GM12892 (cell line): ENCODE measurements around the gene TES.
A peak's percentile ranks its signal among the peaks of the same experiment; 100 is the strongest.

Source experiments
- DNase-seq: peaks from one replicate; pipeline ENCODE4 v3.0.0; 2011; ENCODE audit not compliant: insufficient read length
- FAIRE-seq: peaks from 2 replicates; lab custom pipeline; 2011; peaks lifted over from hg19 to GRCh38; lab: Jason Lieb, UNC
- POLR2A ChIP-seq: IDR thresholded peaks from 2 replicates; pipeline ENCODE4 v1.6.1; 2011; ENCODE audit warnings: low read depth, low read length, control low read depth
- POLR2AphosphoS5 ChIP-seq: IDR thresholded peaks from 2 replicates; pipeline ENCODE4 v1.6.1; 2011; ENCODE audit warnings: low read depth, low read length, control low read depth
- TAF1 ChIP-seq: IDR thresholded peaks from 2 replicates; pipeline ENCODE4 v1.6.1; 2011; ENCODE audit warnings: low read depth, mild to moderate bottlenecking, control low read depth, low read length, borderline replicate concordance

The TES gene

DNA sequence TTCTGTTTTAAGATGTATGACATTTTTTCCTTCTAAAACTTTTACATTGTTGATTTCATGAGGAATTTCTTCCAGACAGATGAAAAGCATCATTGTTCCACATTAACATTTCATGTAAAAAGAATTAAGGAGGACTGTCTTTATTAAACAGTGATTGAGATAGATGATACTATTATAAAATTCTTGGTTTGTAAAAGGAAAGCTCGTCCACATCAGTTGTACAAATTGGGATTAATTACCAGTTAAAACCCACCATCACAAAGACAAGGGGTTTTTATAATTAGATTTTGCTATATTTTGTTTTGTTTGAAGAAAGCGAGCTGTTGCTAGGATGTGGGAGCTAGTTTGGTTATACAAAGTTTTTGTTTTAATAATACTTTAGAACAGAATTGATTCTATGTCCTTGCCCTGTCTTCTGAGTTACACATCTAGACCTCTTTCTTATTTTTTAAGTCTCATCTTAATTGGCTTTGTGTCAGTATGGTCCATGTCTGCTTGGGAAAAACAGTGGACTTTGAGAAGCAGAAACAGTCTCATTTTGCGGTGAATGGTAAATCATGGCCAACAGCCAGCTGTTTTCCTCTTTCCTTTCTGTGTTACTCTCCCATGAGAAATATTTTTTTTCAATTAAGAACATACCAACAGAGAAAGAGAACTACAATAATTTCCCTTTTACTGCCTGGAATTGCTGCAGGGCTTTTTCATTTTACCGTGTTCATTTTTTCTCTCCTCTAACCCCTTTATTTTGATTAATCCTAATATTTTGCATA, 3.2 kb downstream of the TES start:
- FAIRE-seq (no peak), DNase-seq (no peak)
- no peak for TF ChIP-seq TAF1

- no peak for DNase-seq
- no peak for FAIRE-seq
- TF ChIP-seq POLR2A = no peak
- TF ChIP-seq TAF1 = no peak
- TF ChIP-seq POLR2AphosphoS5 = no peak
Measured at GRCh38 chr7:116214921-116215320, 4.6 kb downstream of the TES start.

GRCh38 chr7:116215551-116215950, 5.2 kb downstream of the TES start:
- FAIRE-seq (no peak), DNase-seq (no peak)
- no peak for TF ChIP-seq POLR2A

DNA sequence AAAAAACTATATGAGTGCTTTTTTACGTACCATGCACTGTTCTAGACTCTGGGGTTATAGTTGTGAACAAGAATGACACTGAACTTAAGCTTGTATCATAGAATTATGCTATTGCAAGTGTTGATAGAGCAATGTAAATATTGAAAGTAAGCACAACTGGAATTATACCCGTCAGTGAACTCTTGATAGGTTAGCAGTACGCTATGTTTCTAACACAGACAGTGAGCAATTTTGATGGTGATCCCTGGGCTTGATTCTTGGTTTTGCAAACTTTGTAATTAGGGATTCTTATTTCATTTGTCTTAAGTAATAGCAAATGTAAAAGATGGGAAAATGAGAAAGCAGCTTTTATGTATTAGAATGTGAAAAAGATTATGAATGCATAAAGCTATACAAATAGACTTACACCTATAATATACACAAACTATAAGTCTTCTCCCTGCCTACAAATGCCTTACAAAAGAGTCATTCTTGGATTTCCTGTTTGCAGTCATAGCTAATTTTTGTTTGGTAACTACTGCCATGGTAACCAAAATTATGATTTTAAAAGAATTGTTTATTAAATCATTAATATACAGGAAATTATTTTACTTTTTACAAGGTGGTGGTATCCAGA, 6.7 kb downstream of the TES start:
- DNase-seq (no peak), FAIRE-seq (no peak)
- TF ChIP-seq POLR2AphosphoS5 (no peak), POLR2A (no peak), TAF1 (no peak)

DNA sequence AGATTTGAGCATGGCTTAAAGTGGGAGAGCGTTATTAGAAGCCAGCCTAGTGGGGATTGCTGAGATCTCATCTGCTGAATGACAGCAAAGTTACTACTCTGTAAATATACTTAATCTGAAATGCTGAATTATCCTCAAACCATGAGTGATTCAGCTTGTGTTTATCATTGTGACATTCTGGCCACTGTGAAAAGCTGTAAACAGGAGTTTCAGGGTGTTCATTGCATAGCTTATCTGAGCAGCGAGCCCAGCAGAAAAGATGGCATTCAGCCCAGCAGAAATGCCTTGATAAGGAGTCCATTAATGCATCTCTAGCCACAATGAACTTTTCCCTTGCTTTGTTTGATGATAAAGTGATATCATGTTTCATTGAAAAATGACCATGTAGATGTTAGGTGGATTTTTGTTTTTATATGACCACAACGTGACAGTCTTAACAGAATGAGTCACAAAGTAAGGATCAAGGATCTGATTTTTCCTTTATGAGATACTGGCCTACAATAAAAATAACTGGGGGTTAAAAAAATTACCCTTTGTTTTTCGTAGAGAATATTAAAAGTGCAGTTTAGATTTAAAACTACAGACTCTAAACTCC, 7.8 kb downstream of the TES start:
- DNase-seq = no peak
- no peak for FAIRE-seq
- TF ChIP-seq POLR2A (no peak), TAF1 (no peak)

DNA sequence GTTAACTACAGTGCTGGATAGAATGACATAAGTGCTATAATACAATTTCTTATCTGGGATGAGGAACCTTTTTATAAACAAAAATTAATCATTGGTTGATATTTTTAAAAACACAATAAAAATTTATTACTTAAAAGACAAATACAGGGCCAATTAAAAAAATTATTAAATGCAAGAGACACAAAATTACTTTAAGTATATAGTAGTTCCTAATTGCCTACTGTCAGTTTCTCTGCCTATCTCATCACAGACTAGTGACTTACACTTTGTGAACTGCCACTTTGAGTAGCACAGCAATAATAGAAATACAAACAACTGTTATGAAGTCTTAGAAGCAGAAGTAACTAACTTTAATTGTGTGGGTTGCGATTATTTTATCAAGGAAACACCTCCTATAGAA, 8.4 kb downstream of the TES start:
- TF ChIP-seq TAF1 = no peak
- TF ChIP-seq POLR2A = no peak
- no peak for TF ChIP-seq POLR2AphosphoS5
- no peak for DNase-seq
- FAIRE-seq = no peak

DNA sequence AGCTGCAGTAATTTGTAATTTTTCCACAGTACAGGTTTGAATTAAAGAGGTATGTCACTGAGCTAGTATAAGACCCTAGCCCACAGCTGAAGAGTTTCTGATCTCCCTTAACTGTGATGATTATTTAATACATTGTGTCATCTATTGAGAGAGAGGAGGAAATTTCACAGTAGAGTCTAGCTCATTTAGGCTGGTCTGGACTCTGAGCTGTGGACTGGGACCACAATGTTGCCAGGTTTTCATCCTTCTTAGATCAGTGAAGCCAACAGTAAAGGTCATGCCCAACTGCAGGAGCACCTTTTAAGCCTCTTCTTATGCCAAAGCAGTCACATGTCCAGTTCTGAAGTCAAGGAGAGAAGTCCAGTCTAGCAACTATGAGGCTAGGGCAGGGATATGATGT, 8.9 kb downstream of the TES start:
- TF ChIP-seq POLR2AphosphoS5 (no peak), TAF1 (no peak), POLR2A (no peak)
- FAIRE-seq = no peak
- no peak for DNase-seq

- TF ChIP-seq POLR2A (no peak), TAF1 (no peak), POLR2AphosphoS5 (no peak)
- no peak for FAIRE-seq
- DNase-seq = no peak
Measured at GRCh38 chr7:116219834-116220233, 9.5 kb downstream of the TES start.

GRCh38 chr7:116222501-116222900, 12.2 kb downstream of the TES start:
- no peak for FAIRE-seq
- no peak for TF ChIP-seq POLR2A
- no peak for TF ChIP-seq POLR2AphosphoS5
- no peak for TF ChIP-seq TAF1
- DNase-seq = no peak

DNA sequence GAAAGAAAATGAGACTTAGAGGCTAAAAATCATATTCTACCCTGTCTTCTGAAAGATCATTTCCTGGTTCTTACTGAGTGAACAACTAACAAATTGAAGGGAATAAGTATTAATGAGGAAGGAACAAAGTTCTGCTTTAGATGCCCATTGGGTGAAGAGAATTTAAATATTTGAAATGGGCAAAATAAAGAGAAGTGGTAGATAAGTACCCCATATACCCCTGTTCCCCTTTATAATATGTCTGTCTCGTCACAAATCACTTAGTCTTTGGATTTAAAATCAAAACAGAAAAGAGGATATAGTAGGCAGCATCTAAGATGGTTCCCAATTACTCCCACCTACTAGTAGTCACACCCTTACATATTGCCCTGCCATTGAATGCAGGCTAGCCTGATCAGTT, 13.2 kb downstream of the TES start:
- no peak for DNase-seq
- no peak for TF ChIP-seq TAF1
- TF ChIP-seq POLR2A = no peak
- TF ChIP-seq POLR2AphosphoS5 = no peak
- peak; percentile 40 for FAIRE-seq

- DNase-seq = no peak
- FAIRE-seq = no peak
- TF ChIP-seq POLR2AphosphoS5 (no peak), POLR2A (no peak), TAF1 (no peak)
Measured at GRCh38 chr7:116224492-116225098, 14.3 kb downstream of the TES start.

DNA sequence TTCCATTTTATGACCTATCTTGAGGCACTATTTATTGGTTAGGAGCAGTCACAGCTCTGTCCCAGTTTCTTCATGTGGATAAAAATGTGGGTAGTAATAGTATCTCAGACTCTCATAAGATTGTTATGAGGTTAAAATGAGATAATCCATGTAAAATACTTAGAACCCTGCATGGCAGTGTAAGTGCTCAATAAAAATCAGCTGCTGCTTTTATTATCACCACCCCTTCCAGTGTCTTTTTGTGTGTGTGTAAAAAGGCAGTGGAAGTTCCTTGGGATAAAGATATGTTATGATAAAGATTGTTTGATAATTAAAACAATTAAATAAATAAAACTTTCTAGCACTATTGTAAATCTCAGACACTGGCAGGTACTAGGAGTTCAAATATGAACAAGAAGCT, 15.5 kb downstream of the TES start:
- TF ChIP-seq POLR2AphosphoS5 (no peak), POLR2A (no peak), TAF1 (no peak)
- no peak for DNase-seq
- FAIRE-seq = no peak
